Activated T-helper 1 cell treated with anti-CD3 and anti-CD28 coated beads, Interleukin-2, amount 50 U/mL, for 16 hours (primary cell): Measurements from ENCODE around the gene KRT84.

Experiments used
- DNase-seq, 2 donors: peaks; one replicate each; pipeline ENCODE4 v3.0.0-alpha.2; 2020; ENCODE audit warnings: low read depth in 1 of 2, low spot score in 1 of 2

Gene KRT84

GRCh38 chr12:52385226-52385702 lies at the start of gene KRT84:
TSS of gene KRT84 (minus strand) at chr12:52385652. CDS start at chr12:52385585, 67 bp downstream.
- no peak for DNase-seq

- no peak for DNase-seq
Measured at GRCh38 chr12:52434760-52435530, 49.5 kb upstream of the KRT84 start.

- no peak for DNase-seq
Measured at GRCh38 chr12:52434081-52434733, 48.8 kb upstream of the KRT84 start, which contains the start of gene KRT75. TSS of gene KRT75 (minus strand) at chr12:52434371. CDS start at chr12:52434304, 67 bp downstream.

GRCh38 chr12:52433501-52434080 lies 48.1 kb upstream of the KRT84 start:
- no peak for DNase-seq

- DNase-seq, result no peak
Measured at GRCh38 chr12:52432559-52433207, 47.2 kb upstream of the KRT84 start.

GRCh38 chr12:52428121-52428520 lies 42.7 kb upstream of the KRT84 start:
- no peak for DNase-seq

GRCh38 chr12:52427083-52427482 lies 41.6 kb upstream of the KRT84 start:
- DNase-seq, result no peak

- no peak for DNase-seq
Measured at GRCh38 chr12:52426034-52426433, 40.6 kb upstream of the KRT84 start.

- DNase-seq, result no peak
Measured at GRCh38 chr12:52425466-52425865, 40.0 kb upstream of the KRT84 start.

GRCh38 chr12:52423661-52424500 lies 38.4 kb upstream of the KRT84 start:
- no peak for DNase-seq

GRCh38 chr12:52423035-52423434 lies 37.6 kb upstream of the KRT84 start:
- no peak for DNase-seq

GRCh38 chr12:52419656-52420055 lies 34.2 kb upstream of the KRT84 start:
- DNase-seq, result no peak

- DNase-seq, result no peak
Measured at GRCh38 chr12:52418576-52419110, 33.2 kb upstream of the KRT84 start.

- no peak for DNase-seq
Measured at GRCh38 chr12:52417740-52418139, 32.3 kb upstream of the KRT84 start.

- DNase-seq, result no peak
Measured at GRCh38 chr12:52416795-52417194, 31.3 kb upstream of the KRT84 start.

GRCh38 chr12:52415870-52416750 lies 30.7 kb upstream of the KRT84 start:
- no peak for DNase-seq

- no peak for DNase-seq
Measured at GRCh38 chr12:52414936-52415335, 29.5 kb upstream of the KRT84 start.

GRCh38 chr12:52413782-52414345 lies 28.4 kb upstream of the KRT84 start:
- no peak for DNase-seq

- DNase-seq, result no peak
Measured at GRCh38 chr12:52413202-52413601, 27.8 kb upstream of the KRT84 start.
